ENCODE measurements around the gene RAD51B.

Gene RAD51B

GRCh38 chr14:68094158-68094557 lies 274.6 kb downstream of the RAD51B start (continued):
- no peak for TF ChIP-seq ZNF37A (tag by site-specific recombination; IDR thresholded peaks at IDR 0.05)
- TF ChIP-seq KLF1 (tag by site-specific recombination; IDR thresholded peaks at IDR 0.05), result no peak
- TF ChIP-seq ZBTB1 (tag by site-specific recombination; IDR thresholded peaks at IDR 0.05), result no peak
- no peak for TF ChIP-seq ZNF837 (tag by site-specific recombination; IDR thresholded peaks at IDR 0.05)
- no peak for TF ChIP-seq KLF10 (tag by site-specific recombination; IDR thresholded peaks at IDR 0.05)

DNA sequence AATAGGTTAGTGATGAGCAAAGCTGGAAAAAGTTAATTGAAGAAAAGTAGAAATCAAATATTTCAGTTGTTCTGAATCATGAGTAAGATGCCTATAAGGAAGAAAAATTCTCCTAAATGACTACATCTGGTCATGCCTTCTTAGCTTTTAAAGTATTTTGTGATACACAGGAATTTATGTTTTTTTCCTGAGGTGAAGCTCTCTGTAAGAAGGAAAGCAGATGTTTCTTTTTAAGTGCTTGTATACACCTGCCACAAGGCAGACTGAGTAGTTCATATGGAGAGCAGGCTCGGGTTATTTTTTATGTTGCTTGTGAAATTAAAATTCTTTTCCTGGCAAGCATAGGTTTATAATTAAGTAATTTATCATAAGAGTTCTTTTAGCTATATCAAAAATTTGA lies 275.2 kb downstream of the RAD51B start:
- no peak overlapping the region for H3K4me3 ChIP-seq (ENCODE audit: low read depth, low read length)
- no peak overlapping the region for H3K27ac ChIP-seq (ENCODE audit: extremely low read depth, low read depth, low read length)
- peaks cover 5% of the 10 kb centered on the region for H3K4me1 ChIP-seq (ENCODE audit: control insufficient read depth, insufficient read depth, low read length)
- H3K9me3 ChIP-seq (ENCODE audit: control insufficient read depth, insufficient read depth, low read depth, low read length), result no peaks in the 10 kb centered on the region
- POLR2A ChIA-PET, result no interaction called here
- TF ChIP-seq ZNF610 (tag by site-specific recombination; IDR thresholded peaks at IDR 0.05; ENCODE audit: borderline replicate concordance) (no peak), SP2 (tag by site-specific recombination; IDR thresholded peaks at IDR 0.05) (no peak), ZNF239 (tag by site-specific recombination; IDR thresholded peaks at IDR 0.05) (no peak), ZNF169 (tag by site-specific recombination; IDR thresholded peaks at IDR 0.05) (no peak), ZNF19 (tag by site-specific recombination; IDR thresholded peaks at IDR 0.05; ENCODE audit: low read depth) (no peak), GLIS1 (tag by site-specific recombination; IDR thresholded peaks at IDR 0.05) (no peak), ZNF791 (tag by site-specific recombination; IDR thresholded peaks at IDR 0.05) (no peak), MZF1 (tag by site-specific recombination; IDR thresholded peaks at IDR 0.05; ENCODE audit: borderline replicate concordance) (no peak), ZFHX2 (tag by site-specific recombination; conservative IDR thresholded peaks at IDR 0.05) (no peak), ZNF112 (tag by site-specific recombination; IDR thresholded peaks at IDR 0.05) (no peak), ZNF133 (tag by site-specific recombination; IDR thresholded peaks at IDR 0.05) (no peak), ZNF354C (tag by site-specific recombination; IDR thresholded peaks at IDR 0.05; ENCODE audit: borderline replicate concordance, low read depth) (no peak), ZNF23 (tag by site-specific recombination; IDR thresholded peaks at IDR 0.05; ENCODE audit: borderline replicate concordance) (no peak)
- CTCF ChIA-PET, result interaction anchor here (0.5 to 0.6 kb wide), 2 partner anchors 92 to 323 kb away, joined by 3 read pairs; no protein-coding TSS in a partner anchor
- H3K36me3 ChIP-seq (ENCODE audit: control insufficient read depth in 2 of 2, insufficient read depth in 1 of 2, low read length in 2 of 2), result no peaks in the 10 kb centered on the region

GRCh38 chr14:68097727-68098126 lies 278.1 kb downstream of the RAD51B start:
- Histone ChIP-seq H3K4me1 (ENCODE audit: control insufficient read depth, insufficient read depth, low read length) (peaks cover 2% of the 10 kb centered on the region; the same call in 1 of the 2 replicates), H3K4me3 (ENCODE audit: low read depth, low read length) (no peak overlapping the region), H3K27ac (ENCODE audit: extremely low read depth, low read depth, low read length) (no peak overlapping the region), H3K36me3 (ENCODE audit: control insufficient read depth in 2 of 2, insufficient read depth in 1 of 2, low read length in 2 of 2) (no peaks in the 10 kb centered on the region), H3K9me3 (ENCODE audit: control insufficient read depth, insufficient read depth, low read depth, low read length) (peaks cover 2% of the 10 kb centered on the region)
- TF ChIP-seq, protein P1, sequence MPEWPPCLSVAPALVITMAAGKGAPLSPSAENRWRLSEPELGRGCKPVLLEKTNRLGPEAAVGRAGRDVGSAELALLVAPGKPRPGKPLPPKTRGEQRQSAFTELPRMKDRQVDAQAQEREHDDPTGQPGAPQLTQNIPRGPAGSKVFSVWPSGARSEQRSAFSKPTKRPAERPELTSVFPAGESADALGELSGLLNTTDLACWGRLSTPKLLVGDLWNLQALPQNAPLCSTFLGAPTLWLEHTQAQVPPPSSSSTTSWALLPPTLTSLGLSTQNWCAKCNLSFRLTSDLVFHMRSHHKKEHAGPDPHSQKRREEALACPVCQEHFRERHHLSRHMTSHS (tag by site-specific recombination; IDR thresholded peaks at IDR 0.05), result no peak
- ChIA-PET POLR2A (no interaction called here), CTCF (no interaction called here)

- no peak overlapping the region for H3K27ac ChIP-seq (ENCODE audit: extremely low read depth, low read depth, low read length)
- no peak overlapping the region for H3K4me3 ChIP-seq (ENCODE audit: low read depth, low read length)
- CTCF ChIA-PET, result no interaction called here
- POLR2A ChIA-PET, result no interaction called here
- H3K36me3 ChIP-seq (ENCODE audit: control insufficient read depth in 2 of 2, insufficient read depth in 1 of 2, low read length in 2 of 2), result no peaks in the 10 kb centered on the region
- TF ChIP-seq SCRT2 (tag by site-specific recombination; IDR thresholded peaks at IDR 0.05), result no peak
- no peak for TF ChIP-seq ZNF416 (tag by site-specific recombination; IDR thresholded peaks at IDR 0.05)
- TF ChIP-seq ZSCAN23 (tag by site-specific recombination; IDR thresholded peaks at IDR 0.05), result no peak
- no peak for TF ChIP-seq ZNF214 (tag by site-specific recombination; IDR thresholded peaks at IDR 0.05; ENCODE audit: borderline replicate concordance)
- TF ChIP-seq HOXD13 (CRISPR knock-in tag; IDR thresholded peaks at IDR 0.05; ENCODE audit: borderline replicate concordance), result no peak
- TF ChIP-seq ZNF433 (tag by site-specific recombination; IDR thresholded peaks at IDR 0.05; ENCODE audit: low read depth), result no peak
- TF ChIP-seq ZEB2 (tag by site-specific recombination; IDR thresholded peaks at IDR 0.05), result no peak
- no peak for TF ChIP-seq ZFP69B (tag by site-specific recombination; IDR thresholded peaks at IDR 0.05)
- TF ChIP-seq KLF7 (tag by site-specific recombination; IDR thresholded peaks at IDR 0.05; ENCODE audit: borderline replicate concordance), result no peak
- TF ChIP-seq SETDB1 (IDR thresholded peaks at IDR 0.05; ENCODE audit: insufficient read length, low read length), result no peak
- TF ChIP-seq, protein P1 (tag by site-specific recombination; IDR thresholded peaks at IDR 0.05), result no peak
- H3K4me1 ChIP-seq (ENCODE audit: control insufficient read depth, insufficient read depth, low read length), result peaks cover 8% of the 10 kb centered on the region
- H3K9me3 ChIP-seq (ENCODE audit: control insufficient read depth, insufficient read depth, low read depth, low read length), result peaks cover 2% of the 10 kb centered on the region
These were observed 279.3 kb downstream of the RAD51B start for GRCh38 chr14:68098834-68099233.

Measured in HEK293 (cell line).